Mesothelial cell of epicardium (in vitro differentiated cells): ENCODE measurements around the gene STAG2. TPM values are rescaled to one million over a fixed set of nuclear protein-coding genes. Genes with fewer than 3 reads are reported as not detected.
"Not testable (repeated sequence)": the region's sequence is repeated elsewhere in the genome, so short reads cannot be mapped to it uniquely, and the experiment has no call there.

Experiments used
- DNase-seq, 2 experiments: peaks; one replicate each; pipeline ENCODE4 v3.0.0; 2021; ENCODE audit warnings: low spot score in 2 of 2; ENCODE audit not compliant: unreplicated experiment in 2 of 2
- H3K27ac Mint-ChIP-seq: 2 replicates; pipeline ENCODE4 v1.8.0; 2021; ENCODE audit warnings: mixed read lengths
- H3K27me3 Mint-ChIP-seq: 2 replicates; pipeline ENCODE4 v1.8.0; 2021; ENCODE audit warnings: low read depth, mixed read lengths
- H3K36me3 Mint-ChIP-seq: 2 replicates; pipeline ENCODE4 v1.8.0; 2021; ENCODE audit warnings: mixed read lengths
- H3K4me1 Mint-ChIP-seq: 2 replicates; pipeline ENCODE4 v1.8.0; 2021; ENCODE audit warnings: mixed read lengths
- H3K4me3 Mint-ChIP-seq: 2 replicates; pipeline ENCODE4 v1.8.0; 2021; ENCODE audit warnings: mild to moderate bottlenecking, moderate library complexity, mixed read lengths
- H3K9me3 Mint-ChIP-seq: 2 replicates; pipeline ENCODE4 v1.8.0; 2021; ENCODE audit warnings: mixed read lengths
- CTCF ChIP-seq: fragments of 200-600 bp; sonication (generic); IDR thresholded peaks from one replicate; pipeline ENCODE4 v1.5.0; 2021; ENCODE audit warnings: antibody characterized with exemption; ENCODE audit not compliant: unreplicated experiment
- total RNA-seq: library from RNA; stranded (reverse); gene quantifications from 3 replicates; pipeline ENCODE4 v1.2.1, GENCODE V29; 2021

Gene STAG2
- total RNA-seq, 1 donor from 2014 or later = 57.7 TPM

GRCh38 chrX:124087000-124087746 is 125.7 kb downstream of the STAG2 start:
- H3K4me3 Mint-ChIP-seq = no peak overlapping the region
- peaks cover 17% of the 10 kb centered on the region for H3K36me3 Mint-ChIP-seq
- no peak for TF ChIP-seq CTCF
- no peaks in the 10 kb centered on the region for H3K4me1 Mint-ChIP-seq
- peaks cover 23% of the 10 kb centered on the region for H3K9me3 Mint-ChIP-seq
- H3K27me3 Mint-ChIP-seq = no peaks in the 10 kb centered on the region
- H3K27ac Mint-ChIP-seq = no peak overlapping the region
- no peak for DNase-seq

- Mint-ChIP-seq H3K4me1 (no peaks in the 10 kb centered on the region), H3K27ac (no peak overlapping the region), H3K27me3 (no peaks in the 10 kb centered on the region), H3K36me3 (peaks cover 26% of the 10 kb centered on the region), H3K9me3 (peaks cover 24% of the 10 kb centered on the region), H3K4me3 (no peak overlapping the region)
- no peak for DNase-seq
- TF ChIP-seq CTCF = no peak
Observed at GRCh38 chrX:124093222-124093621, 131.7 kb downstream of the STAG2 start.

- Mint-ChIP-seq H3K4me1 (no peaks in the 10 kb centered on the region), H3K27me3 (no peaks in the 10 kb centered on the region), H3K36me3 (peaks cover 20% of the 10 kb centered on the region), H3K4me3 (no peak overlapping the region), H3K27ac (no peak overlapping the region), H3K9me3 (peaks cover 14% of the 10 kb centered on the region)
- no peak for TF ChIP-seq CTCF
- no peak for DNase-seq
Observed at GRCh38 chrX:124097116-124097515, 135.6 kb downstream of the STAG2 start.

GRCh38 chrX:124098089-124098488 is 136.6 kb downstream of the STAG2 start:
- Mint-ChIP-seq H3K27me3 (no peaks in the 10 kb centered on the region), H3K36me3 (peaks cover 12% of the 10 kb centered on the region), H3K27ac (no peak overlapping the region), H3K4me3 (no peak overlapping the region), H3K9me3 (peaks cover 6% of the 10 kb centered on the region), H3K4me1 (no peaks in the 10 kb centered on the region)
- no peak for DNase-seq
- TF ChIP-seq CTCF = peak; percentile 46

- H3K27ac Mint-ChIP-seq = no peak overlapping the region
- H3K4me1 Mint-ChIP-seq = no peaks in the 10 kb centered on the region
- H3K9me3 Mint-ChIP-seq = peaks cover 12% of the 10 kb centered on the region
- H3K4me3 Mint-ChIP-seq = no peak overlapping the region
- no peaks in the 10 kb centered on the region for H3K27me3 Mint-ChIP-seq
- DNase-seq = no peak
- H3K36me3 Mint-ChIP-seq = peaks cover 11% of the 10 kb centered on the region
- TF ChIP-seq CTCF = no peak
Observed at GRCh38 chrX:124103966-124104365, 142.5 kb downstream of the STAG2 start.

- peaks cover 16% of the 10 kb centered on the region for H3K9me3 Mint-ChIP-seq
- not testable (repeated sequence) for H3K4me1 Mint-ChIP-seq, H3K4me3 Mint-ChIP-seq
Observed at GRCh38 chrX:124104512-124104911, 143.0 kb downstream of the STAG2 start.

More at GRCh38 chrX:124104512-124104911, 143.0 kb downstream of the STAG2 start:
- not testable (repeated sequence) for H3K27me3 Mint-ChIP-seq, H3K27ac Mint-ChIP-seq, DNase-seq
- H3K36me3 Mint-ChIP-seq = peaks cover 11% of the 10 kb centered on the region
